HK-2 (cell line): ENCODE data around the gene HBD.
"Not testable (repeated sequence)": the region's sequence is repeated elsewhere in the genome, so short reads cannot be mapped to it uniquely, and the experiment has no call there.

Source experiments
- DNase-seq: peaks from one replicate; pipeline ENCODE4 v3.0.0-alpha.2; 2018; ENCODE audit not compliant: unreplicated experiment

The HBD gene

DNA sequence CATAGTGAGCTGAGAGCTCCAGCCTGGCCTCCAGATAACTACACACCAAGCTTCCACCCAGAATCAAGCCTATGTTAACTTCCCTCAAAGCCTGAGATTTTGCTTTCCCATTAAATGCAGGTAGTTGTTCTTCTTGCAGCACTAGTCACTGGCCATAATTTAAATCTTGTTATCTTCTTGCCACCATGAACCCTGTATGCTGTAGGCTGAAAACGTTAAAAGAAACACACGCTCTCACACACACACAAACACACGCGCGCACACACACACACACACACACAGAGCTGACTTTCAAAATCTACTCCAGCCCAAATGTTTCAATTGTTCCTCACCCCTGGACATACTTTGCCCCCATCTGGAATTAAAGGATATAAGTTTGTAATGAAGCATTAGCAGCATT lies 19.2 kb upstream of the HBD start:
- DNase-seq: not testable (repeated sequence)

DNA sequence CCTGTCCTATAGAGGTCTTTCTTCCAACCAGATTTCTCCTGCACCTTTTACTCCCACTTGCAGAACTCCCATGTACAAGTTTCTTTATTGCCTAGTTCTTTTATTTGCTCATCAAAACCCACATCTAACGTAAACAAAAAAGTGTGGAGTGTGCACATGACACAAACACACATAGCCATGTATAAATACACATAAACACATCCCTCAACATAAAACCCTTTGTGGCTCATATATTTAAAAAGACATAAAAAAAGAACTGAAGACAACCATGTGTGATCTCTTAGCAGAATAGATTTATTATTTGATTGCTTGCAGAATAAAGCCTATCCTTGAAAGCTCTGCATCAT lies 18.6 kb upstream of the HBD start:
- DNase-seq: no peak

DNA sequence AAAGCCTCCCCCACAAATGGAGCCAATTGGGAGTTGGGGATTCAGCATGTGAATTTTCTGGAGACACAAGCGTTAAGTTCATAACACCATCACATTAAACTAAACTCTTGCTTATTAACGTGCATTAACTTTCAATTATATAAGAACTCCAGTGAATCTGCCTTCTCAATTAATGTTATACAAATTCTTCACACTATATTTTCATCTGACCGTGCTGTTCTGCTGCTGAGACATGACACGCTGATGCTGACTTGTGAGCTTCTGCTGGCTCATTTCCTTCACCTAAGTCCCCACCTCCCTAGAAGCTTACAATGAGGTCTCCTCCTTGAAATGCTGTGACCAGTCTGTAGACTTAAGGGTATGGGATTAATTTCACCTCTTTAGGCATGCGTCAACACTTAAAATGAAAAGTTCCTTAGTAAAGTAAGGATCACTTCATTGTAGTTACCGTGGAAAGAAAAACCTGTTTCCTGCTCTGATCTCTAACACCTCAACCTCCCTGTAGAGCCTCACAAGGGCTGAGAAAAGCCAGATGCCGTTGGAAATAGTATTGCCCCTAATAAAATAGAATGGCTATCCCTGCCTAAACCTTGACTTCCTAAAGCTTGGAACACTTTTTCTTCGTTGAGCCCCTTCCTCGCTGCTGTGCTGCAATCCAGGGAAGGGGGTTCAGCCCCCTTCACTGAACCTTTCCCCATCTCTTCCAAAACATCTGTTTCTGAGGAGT lies 18.1 kb upstream of the HBD start:
- DNase-seq: no peak

- DNase-seq: no peak
These were observed 17.5 kb upstream of the HBD start for GRCh38 chr11:5251746-5252145.

DNA sequence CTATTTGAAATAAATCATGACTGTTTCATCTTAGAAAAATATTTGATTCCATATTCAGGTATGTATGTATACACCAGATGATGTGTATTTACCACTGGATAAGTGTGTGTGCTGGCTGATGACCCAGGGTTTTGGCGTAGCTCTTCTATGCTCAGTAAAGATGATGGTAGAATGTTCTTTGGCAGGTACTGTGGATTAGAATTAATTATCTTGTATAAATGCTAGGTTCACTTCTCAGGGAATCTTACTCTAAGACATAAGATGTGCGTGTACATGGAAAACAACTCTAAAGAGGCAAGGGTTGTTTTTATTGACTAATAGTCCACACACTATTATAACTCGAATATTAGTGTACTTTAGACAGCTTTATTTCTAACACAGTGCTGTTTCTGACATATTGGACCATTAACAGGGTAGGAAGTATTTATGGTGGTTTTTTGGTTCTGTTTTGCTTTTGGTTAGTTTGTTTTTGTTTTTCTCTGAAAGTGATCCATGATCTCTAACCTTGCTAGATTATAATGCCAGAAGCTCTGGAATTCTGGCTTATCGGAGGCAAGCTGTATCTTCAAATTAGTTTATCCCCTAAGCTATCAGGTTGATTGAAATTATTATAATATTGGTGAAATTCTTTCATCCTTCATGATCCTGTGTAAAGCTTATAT lies 16.4 kb upstream of the HBD start:
- no peak for DNase-seq

GRCh38 chr11:5249807-5250396 lies 15.6 kb upstream of the HBD start, which contains the start of gene HBG1:
HBG1 (minus strand) TSS chr11:5249857; CDS start chr11:5249804, 53 bp downstream.
- DNase-seq: not testable (repeated sequence)

DNA sequence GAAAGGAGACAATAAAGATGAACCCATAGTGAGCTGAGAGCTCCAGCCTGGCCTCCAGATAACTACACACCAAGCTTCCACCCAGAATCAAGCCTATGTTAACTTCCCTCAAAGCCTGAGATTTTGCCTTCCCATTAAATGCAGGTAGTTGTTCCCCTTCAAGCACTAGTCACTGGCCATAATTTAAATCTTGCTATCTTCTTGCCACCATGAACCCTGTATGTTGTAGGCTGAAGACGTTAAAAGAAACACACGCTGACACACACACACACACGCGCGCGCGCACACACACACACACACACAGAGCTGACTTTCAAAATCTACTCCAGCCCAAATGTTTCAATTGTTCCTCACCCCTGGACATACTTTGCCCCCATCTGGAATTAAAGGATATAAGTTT lies 14.2 kb upstream of the HBD start:
- DNase-seq: not testable (repeated sequence)

- no peak for DNase-seq
These were observed 13.3 kb upstream of the HBD start for GRCh38 chr11:5247472-5248192.

GRCh38 chr11:5246772-5247471 lies 12.6 kb upstream of the HBD start:
- no peak for DNase-seq

DNA sequence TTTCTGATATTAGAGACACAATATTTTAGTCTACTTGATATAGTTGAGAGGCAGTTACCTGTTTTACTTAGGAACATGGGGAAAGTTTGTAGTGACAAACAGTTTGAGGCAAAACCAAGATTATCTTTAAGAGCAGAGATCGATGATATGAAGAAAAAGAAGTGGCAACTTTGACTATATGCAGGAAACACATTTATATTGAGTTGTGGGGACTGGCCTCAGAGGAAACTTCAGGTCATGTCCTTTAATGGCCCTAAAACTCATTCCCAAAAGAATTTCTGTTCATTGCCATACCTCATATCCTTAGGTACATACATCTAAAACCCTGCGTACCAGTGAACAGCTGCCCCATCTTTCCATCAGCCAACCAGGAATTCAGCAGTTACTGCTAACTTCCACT lies 10.9 kb upstream of the HBD start:
- DNase-seq: no peak

DNA sequence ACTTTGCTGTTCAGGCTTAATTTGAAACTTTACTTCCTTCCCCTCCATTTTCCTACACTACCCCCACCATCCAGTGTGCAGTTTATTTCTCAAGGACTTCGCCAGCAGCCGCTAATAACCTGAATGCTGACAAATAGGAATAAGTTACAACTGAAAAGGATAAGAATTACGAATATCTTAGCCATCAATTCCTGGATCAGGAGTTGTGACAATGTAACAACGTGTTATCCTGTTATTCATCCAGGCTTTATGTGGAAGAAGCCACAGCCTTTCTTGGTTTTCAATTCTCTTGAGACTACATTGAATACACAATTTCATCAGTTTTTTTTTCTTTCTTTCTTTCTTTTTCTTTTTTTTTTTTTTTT lies 9.5 kb upstream of the HBD start:
- DNase-seq: no peak

- DNase-seq: no peak
These were observed 8.9 kb upstream of the HBD start for GRCh38 chr11:5242933-5243815.

- DNase-seq: no peak
These were observed 7.9 kb upstream of the HBD start for GRCh38 chr11:5242208-5242607.

- DNase-seq: no peak
These were observed 7.2 kb upstream of the HBD start for GRCh38 chr11:5241458-5241857.

GRCh38 chr11:5240458-5240857 lies 6.2 kb upstream of the HBD start:
- no peak for DNase-seq

GRCh38 chr11:5240056-5240455 lies 5.8 kb upstream of the HBD start:
- DNase-seq: no peak

GRCh38 chr11:5239046-5239445 lies 4.8 kb upstream of the HBD start:
- DNase-seq: no peak

- DNase-seq: no peak
These were observed 4.2 kb upstream of the HBD start for GRCh38 chr11:5238486-5238885.

DNA sequence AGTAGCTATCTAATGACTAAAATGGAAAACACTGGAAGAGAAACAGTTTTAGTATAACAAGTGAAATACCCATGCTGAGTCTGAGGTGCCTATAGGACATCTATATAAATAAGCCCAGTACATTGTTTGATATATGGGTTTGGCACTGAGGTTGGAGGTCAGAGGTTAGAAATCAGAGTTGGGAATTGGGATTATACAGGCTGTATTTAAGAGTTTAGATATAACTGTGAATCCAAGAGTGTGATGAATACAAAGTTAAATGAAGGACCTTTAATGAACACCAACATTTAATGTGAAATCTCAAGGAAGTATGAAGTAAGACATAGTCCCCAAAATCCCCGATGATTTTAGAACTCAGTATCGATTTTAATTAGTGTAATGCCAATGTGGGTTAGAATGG lies 3.1 kb upstream of the HBD start:
- DNase-seq: no peak

- no peak for DNase-seq
These were observed 1.2 kb upstream of the HBD start for GRCh38 chr11:5235364-5236095.
